NCI-H1694 (cell line): ENCODE measurements around the gene TLE3.
"Not testable (repeated sequence)": the region's sequence is repeated elsewhere in the genome, so short reads cannot be mapped to it uniquely, and the experiment has no call there.

Source experiments
- DNase-seq: peaks from one replicate; lab custom pipeline; 2025; lab: John Stamatoyannopoulos, UW

Gene TLE3

DNA sequence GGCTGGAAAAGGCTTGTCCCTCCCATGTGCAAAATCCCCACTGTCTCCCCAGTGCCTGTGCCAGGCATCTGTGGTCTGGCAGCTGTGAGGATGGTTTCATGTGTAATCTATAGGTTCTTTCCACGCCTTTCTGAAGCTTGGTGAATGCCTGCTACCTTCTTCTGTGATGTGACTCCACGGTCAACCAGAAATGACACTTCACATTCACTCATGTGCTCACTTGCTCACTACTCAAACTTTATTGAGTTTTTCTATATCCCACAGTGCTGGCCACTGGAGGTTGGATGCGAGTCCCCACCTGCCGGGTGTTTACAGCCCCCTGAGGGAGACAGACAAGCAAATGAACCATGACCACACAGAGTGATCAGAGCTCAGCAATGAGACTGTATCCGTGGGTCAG lies 27.9 kb upstream of the TLE3 start:
- no peak for DNase-seq

DNA sequence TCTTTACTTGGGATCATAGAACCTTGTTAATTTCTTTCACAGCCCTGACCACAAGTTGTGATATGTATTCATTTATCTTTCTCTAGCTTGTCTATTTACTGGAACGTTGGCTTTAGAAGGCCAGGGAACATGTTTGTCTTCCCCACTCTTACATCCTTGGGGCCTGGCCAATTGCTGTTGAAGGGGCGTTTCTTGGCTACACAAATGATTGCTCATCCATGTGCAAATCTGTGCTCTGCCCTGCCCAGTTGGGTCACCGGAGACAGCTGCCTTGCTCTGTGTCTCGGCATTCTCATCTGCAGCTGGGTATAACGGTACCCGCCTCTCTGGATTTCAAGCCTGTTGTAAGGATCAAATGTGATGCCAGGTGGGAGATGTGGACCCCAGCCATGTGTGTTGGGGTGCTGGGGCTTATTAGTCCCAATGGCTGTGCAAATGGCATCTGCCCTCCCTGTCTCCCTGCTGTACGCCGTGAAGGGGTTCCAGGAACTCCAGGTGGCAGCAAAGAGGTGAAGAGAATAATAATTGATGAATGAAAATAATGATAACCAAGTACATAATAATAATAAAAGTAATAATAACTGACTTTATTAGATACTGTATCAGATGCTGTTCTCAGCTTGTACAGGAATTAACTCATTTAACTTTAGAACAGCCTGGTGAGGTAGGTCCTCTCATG lies 24.0 kb upstream of the TLE3 start:
- peak; percentile 58 for DNase-seq

DNA sequence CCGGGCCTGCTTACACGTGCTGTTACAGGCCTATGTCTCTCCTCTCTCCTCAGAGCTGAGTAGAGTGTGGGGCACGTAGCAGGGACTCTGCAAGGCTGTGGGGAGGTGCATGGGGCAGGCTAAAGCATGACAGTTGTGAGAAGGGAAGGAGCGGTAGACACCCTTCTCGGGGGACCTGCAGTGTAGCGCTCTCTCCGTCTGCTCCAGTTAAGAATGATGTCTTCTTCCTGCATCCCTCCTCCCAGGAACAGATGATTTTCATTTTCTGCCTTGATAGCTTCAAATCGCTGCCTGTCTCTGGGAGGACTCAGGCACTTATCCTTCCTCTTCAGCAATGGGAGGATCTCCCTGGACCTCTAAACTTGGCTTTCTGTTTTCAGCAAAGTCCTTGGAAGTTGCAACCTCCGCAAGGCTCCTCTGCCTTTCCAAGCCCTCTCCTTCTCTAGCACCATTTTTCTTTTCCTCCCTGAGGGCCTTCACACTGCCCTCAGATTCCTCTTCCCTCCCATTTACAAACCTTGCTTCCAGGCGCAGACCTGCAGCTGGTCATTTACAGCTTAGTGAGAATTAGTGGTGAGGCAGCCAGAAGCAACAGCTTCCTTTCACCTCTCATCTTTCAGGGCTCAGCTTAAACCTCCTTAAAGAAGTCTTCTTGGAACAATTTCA lies 23.4 kb upstream of the TLE3 start:
- DNase-seq = no peak

DNA sequence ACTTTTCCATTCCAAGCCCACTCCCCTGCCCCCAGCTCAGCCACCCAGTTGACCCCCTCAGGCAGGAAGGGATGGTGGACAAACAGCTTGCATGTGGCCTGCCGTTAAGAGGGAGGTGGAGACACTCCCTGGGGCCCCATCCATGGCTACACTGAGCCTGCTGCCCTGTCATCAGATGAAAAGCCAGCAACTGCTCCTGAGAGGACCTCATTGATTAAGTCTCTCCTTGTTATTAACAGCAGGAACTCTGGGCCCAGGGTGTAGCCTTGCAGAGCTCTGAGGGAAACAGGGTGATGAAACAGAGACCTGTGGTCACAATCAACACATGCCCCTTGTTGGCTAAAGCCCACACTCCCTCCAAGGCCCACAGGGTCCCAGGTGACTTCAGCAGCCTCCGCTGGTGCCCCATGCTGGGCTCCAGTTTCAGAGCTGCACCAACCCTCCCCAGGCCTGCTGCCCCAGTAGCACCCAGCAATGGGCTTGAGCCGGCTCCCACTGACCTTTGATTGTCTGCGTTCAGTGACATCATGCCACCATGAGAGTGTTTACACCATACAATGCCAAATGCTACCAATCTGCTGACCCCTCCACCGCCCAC lies 22.3 kb upstream of the TLE3 start:
- DNase-seq = no peak

DNA sequence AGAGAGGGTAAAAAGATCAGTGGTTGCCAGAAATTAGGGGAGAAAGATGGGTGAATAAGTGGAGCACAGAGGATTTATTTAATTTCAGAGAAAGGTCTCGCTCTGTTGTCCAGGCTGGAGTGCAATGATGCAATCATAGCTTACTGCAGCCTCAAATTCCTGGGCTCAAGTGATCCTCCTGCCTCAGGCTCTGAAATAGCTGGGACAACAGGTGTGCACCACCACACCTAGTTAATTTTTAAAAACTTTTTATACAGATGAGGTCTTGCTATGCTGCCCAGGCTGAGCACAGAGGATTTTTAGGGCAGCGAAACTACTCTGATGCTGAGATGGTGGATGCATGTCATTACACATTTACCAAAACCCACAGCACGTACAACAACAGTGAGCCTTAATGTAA lies 20.9 kb upstream of the TLE3 start:
- DNase-seq = no peak

DNA sequence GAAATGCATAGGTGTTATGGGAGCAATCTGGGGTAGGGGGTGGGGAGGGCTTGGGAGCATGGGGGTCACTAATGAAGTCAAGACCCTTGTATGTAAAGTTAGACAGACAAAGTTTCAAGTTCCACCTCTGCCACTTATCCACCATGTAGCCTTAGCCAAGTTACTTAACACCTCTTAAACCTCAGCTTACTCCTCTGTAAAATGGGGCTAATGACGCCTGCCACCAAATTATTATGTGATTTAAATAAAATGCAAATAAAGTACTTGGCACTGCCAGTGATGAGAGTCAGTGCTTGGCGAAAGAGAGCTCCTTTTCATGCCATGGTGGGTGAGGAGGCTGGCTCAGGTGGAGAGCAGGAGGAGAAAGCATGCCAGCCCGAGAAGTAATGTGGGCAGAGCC lies 18.6 kb upstream of the TLE3 start:
- DNase-seq = no peak

DNA sequence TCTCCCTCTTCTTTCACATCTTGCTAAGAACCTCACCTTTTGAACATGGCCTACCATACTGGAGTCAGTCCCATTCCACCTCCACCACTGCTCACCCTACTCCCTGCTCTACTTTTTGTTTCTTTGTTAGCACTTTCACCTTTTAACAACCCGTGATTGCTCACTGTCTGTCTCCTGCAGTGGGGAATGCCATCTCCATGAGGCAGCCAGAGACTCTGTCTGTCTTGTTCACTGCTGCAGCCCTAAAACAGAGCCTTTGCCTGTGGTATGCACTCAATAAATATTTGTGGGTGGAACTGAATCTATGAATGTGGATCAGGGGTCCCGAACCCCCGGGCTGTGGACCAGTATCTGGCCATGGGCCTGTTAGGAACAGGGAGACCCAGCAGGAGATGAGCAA lies 16.5 kb upstream of the TLE3 start:
- no peak for DNase-seq

DNA sequence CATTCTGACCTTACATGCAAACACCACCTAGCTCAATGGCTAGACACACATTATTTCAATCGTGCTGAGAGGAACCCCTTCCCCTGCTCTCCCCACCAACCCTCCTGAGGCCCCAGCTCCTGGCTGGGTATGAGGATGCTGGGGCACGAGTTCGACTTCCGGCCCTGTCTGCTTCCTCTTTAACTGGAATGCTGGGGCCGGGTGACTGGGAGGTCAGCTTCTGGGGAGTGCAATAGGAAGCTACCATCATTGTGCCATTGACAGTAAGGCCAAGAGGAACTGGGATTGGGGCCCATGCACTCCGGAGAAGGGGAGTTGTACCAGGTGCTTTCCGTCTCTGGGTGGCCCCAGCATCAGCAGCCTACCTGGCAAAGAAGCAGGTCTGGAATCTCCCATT lies 15.6 kb upstream of the TLE3 start:
- DNase-seq = no peak

DNA sequence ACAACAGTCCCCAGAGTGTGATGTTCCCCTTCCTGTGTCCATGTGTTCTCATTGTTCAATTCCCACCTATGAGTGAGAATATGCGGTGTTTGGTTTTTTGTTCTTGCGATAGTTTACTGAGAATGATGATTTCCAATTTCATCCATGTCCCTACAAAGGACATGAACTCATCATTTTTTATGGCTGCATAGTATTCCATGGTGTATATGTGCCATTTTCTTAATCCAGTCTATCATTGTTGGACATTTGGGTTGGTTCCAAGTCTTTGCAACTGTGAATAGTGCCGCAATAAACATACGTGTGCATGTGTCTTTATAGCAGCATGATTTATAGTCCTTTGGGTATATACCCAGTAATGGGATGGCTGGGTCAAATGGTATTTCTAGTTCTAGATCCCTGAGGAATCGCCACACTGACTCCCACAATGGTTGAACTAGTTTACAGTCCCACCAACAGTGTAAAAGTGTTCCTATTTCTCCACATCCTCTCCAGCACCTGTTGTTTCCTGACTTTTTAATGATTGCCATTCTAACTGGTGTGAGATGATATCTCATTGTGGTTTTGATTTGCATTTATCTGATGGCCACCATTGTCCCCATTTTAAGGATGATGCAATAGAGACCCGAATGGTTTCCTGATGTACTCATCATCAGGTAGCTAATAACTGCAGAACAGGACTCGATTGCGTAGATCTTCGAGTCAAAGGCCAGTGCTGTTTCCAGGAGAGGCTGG lies 15.0 kb upstream of the TLE3 start:
- DNase-seq = not testable (repeated sequence)

DNA sequence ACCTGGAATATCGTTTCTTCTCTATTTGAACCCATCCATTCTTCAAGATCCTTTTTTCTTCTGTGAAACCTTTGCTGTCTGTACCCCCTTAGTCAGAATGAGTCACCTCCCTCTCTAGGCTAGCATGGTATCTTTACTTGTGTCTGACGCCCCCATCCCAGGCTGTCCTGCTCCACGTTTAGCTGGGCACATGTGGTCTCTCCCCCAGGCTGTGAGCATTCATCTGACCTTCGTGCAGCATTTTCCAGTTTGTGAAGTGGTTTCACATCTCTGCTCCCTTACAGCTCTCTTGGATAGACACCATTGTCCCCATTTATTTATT lies 14.3 kb upstream of the TLE3 start:
- no peak for DNase-seq

DNA sequence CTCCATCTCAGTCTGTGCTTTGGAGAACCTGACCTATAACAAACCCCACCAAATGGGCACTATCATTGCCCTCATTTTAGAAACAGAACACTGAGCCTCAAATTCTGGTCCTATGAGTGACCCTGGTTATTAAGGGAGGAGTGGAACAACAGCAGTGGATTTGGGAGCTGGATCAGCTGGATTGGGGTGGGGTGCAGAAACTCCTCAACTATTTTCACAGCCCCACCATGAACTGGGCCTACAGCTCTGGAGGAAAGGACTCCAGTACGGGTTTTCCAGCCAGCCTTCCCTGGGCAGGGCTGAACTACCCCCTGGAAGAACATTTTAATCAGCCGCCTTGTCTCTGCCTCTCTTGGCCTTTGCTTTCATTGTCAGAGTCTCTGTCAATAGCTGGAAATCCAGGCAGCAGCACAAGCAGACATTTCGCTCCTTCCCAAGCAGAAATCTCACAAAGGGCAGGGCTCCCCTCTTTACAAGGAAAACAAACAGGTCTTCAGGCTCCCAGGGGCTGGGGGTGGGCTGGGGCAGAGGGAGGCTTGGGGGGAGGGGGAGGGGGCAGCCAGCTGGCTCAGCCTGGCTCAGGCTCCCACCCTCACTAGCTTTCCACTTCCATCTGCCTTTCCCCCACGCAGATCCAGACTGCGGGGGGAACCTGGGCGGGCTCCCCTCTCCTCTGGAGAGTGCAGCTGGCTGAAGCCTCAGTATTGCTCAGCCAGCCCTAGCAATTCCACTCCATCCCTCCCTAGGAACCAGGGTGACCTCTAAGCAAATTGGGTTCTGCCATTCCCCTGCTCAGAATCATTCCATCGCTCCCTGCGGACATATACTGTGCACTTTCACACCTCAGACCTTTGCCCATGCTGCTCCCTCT lies 13.7 kb upstream of the TLE3 start:
- DNase-seq = peak; percentile 65

DNA sequence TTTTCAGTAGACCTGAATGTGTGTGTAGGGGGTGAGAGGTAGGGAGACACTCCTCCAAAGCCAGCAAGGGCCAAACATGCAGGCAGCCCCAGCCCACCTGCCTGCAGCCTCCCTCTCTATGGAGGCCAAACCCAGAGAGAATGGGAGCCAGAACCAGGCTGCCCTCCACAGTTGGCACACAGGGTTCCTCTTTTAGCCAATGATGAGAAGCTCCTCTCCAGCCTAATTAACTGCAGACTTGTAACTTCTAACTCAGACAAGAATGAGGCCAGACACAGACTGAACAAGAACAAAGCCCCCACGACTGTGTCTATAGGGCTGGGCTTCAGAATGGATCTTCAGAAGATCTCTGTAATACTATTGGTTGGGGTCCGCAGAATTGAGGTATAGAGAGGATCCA lies 12.3 kb upstream of the TLE3 start:
- no peak for DNase-seq

DNA sequence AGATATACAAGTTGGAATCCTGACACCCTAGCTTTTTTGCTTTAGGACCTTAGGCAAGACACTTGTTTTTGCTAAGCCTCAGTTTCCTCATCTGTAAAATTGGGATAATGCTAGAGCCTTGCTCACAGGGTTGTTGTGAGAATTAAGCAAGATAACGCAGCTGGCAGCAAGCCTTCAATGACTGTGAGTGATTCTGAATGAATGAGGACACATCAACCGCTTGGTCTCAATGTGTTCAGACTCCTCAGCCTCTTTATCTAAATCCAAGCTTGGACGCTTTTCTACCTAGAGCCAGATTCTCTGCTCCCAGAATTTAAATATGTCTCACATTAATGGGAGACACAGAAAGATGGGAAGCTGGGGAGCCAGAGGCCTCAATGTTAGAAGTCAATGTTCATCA lies 11.8 kb upstream of the TLE3 start:
- no peak for DNase-seq

DNA sequence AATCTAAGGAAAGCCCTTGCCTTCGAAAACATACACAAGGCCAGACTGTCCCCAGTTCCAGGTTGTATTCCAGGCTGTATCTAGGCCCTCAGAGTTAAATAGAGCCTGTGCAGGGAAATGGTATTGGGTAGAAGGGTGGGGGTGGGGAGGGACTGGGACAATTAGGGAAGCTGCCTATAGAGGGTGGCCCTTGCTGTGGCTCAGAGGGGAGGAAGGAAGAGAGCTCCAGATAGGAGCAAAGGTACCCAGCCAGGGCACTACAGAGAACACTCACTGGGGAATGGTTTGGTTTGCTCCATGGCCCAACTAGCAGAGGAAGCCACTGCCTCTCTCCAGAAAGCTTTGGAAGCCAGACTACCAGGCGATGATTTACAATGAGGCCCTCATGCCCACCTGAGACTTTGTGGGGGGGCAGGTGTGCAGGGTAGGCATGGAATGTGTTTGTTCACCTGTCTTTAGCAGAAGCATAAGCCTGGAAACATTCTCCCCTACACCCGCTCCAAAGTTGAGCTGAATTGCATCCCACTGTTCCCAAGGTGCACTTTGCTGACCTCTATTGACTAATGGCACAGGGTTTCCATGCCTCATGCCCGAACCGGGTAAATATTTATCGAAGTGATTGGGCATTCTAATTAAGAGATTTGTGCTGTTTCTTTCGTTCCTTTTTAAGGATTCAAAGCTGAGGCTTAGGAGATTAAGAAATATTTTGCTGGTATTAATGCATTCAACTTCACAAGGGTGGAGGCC lies 6.3 kb upstream of the TLE3 start:
- no peak for DNase-seq

DNA sequence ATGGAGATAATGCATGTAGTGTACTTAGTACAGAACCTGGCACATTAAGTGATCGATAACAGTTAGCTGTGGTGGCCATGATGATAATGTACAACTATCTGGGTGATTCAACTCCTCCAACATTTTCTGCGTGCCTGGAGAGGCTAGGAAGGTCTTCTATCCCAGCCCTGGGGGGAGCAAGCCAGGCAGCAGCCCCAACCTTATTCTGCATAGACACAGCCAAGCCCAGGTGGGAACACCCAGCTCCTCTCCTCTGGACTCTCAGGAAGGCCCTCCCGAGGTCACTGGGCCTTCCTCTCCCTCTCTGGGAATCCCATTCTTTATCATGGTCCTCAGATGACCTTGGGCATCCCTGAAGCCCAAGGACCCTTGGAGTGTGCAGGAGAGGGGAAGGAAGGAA lies 5.1 kb upstream of the TLE3 start:
- no peak for DNase-seq

DNA sequence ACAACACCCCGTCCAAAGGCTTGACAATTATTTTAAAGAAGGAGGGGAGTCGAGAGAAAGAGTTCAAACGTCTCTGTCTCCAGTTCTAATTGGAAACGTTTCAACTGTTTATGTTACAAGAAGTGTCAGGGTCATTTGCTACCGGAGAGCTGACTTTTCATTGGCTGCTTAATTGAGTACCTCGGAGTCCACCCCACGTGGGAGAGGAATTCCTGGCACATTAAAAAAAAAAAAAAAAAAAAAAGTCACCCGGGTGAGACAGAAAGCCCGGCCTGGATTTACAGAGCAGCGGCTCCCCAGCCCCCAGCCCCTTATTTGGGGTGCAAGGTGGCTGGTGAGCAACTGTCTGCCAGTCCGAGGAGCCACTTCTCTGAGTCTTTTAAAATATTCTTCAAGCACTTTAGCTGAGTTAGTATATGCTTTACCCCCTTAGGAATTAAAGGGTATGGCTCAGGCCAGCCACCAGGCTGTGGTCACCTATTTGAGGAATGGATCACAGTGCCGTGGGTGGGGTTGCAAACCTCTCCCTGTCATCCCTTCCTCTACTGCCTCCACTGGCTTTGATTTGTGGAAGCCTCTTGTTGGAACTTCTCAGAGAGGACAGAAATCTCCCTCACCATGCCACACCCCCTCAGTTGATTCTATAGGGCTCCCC lies 3.9 kb upstream of the TLE3 start:
- DNase-seq = peak; percentile 67

DNA sequence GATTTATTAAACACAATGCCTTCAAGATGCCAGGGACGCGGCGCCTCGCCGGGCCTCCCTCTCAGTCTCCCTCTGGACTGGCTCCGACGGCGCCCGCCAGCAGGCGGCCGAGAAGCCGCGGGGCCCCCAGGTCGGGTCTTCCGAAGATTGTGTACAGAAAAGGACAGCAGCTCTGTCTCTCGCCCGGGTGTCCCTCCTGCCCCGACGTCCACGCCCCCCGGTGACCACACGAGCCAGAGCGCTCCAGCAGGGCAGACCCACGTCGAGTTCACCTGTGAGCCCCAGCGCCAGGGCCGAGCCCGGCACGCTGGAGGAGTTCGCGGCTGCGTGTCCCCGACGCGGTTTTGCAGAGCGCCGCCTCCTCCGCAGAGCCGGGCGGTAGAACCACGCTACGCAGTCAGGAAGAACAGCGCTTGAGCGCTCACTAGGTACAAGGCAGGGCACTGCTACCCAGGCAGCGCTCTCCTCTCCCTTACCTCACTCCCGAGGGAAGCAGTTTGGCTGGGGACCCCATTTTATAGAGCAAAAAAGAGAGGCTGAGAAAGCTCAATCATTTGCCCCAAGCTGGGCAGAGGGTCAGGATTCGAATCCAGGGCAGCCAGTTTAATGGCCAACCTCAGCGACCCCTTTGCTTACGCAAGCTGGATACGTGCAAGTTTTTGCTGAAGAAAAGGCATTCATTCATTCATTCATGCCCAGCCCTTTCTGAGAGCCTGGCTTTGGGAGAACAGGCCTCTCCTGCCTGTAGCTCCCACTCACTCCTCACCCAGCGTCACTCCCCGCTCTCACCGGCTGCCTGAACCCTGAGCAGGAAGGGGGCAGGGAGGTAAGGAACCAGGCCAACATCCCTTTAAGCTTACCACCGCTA lies 3.0 kb upstream of the TLE3 start:
- no peak for DNase-seq

DNA sequence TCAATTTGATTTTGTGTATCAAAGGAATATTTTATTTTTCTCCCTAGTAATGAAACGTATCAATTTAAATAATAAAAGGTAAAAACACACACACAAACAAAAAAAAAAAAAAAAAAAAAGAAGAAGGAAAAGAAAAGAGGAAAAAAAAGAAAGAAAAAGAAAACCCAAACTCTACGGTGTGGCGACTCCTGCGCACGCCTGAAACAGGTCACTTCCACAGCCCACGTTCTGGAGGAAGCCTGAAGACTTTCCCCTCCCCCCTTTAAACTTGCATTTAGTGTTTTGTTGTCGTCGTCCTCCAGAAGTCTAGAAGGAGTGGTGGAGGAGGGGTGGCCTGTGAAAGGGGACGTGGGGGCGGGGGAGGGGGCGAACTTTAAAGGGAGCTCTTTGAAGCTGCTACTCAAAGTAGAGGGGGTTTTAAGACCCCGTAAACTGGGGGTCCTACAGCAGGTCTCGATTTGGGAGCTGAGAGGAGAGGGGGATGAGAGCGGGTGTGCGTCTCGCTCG lies 2.3 kb upstream of the TLE3 start:
- DNase-seq = no peak

DNA sequence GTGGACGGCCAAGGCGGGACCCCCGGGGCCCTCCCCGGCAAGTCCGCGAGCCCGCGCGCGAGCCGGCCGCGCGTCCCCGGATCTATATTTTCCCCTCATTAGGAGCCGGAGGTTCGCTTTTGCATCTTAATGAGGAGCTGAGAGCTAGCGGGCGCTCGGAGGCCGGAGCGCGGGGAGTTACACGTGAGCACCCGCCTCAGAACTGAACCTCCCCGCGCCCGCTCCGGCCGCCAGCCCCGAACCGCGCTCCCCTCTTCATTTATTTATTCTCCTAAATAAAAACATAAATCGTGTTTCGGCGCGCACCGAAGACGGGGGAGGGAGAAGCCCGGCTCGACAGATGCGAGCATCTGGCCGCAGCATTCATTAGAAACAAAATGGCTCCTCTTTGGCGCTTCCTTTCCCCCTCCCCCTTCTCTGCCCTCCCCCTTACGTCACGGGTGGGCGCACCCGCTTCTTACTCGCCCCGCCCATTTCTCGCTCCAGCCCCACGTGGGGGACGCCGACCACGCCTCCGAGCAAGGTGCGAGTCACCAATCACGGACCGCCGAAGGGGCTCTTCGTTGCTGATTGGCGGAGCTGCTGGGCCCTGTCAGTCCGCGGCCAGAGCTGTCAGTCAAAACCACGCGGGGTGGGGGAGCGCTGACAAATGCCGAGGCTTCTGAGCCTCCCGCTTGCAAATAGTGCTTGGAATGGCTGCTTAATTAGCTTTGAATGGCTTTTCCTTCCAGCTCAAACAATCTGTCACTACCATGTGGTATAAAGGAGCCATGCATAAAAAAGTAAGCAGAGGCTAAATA lies 1.6 kb upstream of the TLE3 start:
- DNase-seq = peak; percentile 97
